Activated CD8-positive, alpha-beta T cell treated with anti-CD3 and anti-CD28 coated beads for 36 hours (primary cell): ENCODE measurements around the gene CRIP2. TPM values are rescaled to one million over a fixed set of nuclear protein-coding genes. Genes with fewer than 3 reads are reported as not detected.

Experiments used
- ATAC-seq: fragments of 200-7000 bp; cut with Tn5 transposase; one replicate; pipeline ENCODE4 v1.10.0; 2021; ENCODE audit warnings: mild to moderate bottlenecking, moderate library complexity
- CTCF ChIA-PET: fragments of 350-600 bp; sonication (Branson Sonifier 250); formaldehyde crosslinking; loops from one replicate; lab custom pipeline; 2021; ENCODE audit warnings: antibody characterized with exemption; lab: Charles Lee
- POLR2A ChIA-PET: fragments of 350-600 bp; sonication (Branson Sonifier 250); formaldehyde crosslinking; loops from one replicate; lab custom pipeline; 2021; ENCODE audit warnings: antibody characterized with exemption; lab: Charles Lee
- DNase-seq: peaks from one replicate; pipeline ENCODE4 v3.0.0-alpha.2; 2020
- H3K27ac Mint-ChIP-seq: one replicate; pipeline ENCODE4 v1.8.0; 2021; ENCODE audit warnings: mild to moderate bottlenecking, mixed read lengths
- H3K27me3 Mint-ChIP-seq: one replicate; pipeline ENCODE4 v1.8.0; 2021; ENCODE audit warnings: mixed read lengths
- H3K36me3 Mint-ChIP-seq: one replicate; pipeline ENCODE4 v1.8.0; 2021; ENCODE audit warnings: low read depth, mixed read lengths
- H3K4me1 Mint-ChIP-seq: one replicate; pipeline ENCODE4 v1.8.0; 2021; ENCODE audit warnings: low read depth, mixed read lengths
- H3K4me3 Mint-ChIP-seq: one replicate; pipeline ENCODE4 v1.8.0; 2021; ENCODE audit warnings: mild to moderate bottlenecking, moderate library complexity, mixed read lengths
- H3K9me3 Mint-ChIP-seq: one replicate; pipeline ENCODE4 v1.8.0; 2021; ENCODE audit warnings: mixed read lengths
- intact Hi-C: fragments of 100-400 bp; cut with micrococcal nuclease; formaldehyde crosslinking; loops from one replicate; pipeline ENCODE4 v1.10.0; 2022
- total RNA-seq, 2 experiments: library from RNA; stranded (reverse); gene quantifications; one replicate each; pipeline ENCODE4 v1.2.3, GENCODE V29; 2021
- TF ChIP-seq, protein P1 (sequence below): fragments of 200-600 bp; IDR thresholded peaks from one replicate; pipeline ENCODE4 v1.8.0; 2022; ENCODE audit warnings: antibody characterized with exemption, mild to moderate bottlenecking

Gene CRIP2
- total RNA-seq, 2 experiments from 2014 or later = 0.45 TPM; not detected in 1

- H3K9me3 Mint-ChIP-seq = no peaks in the 10 kb centered on the region
- ChIA-PET CTCF (interaction anchor here (1.3 kb wide), 1 partner anchor 40 kb away, joined by 3 read pairs; no protein-coding TSS in a partner anchor), POLR2A (no interaction called here)
- TF ChIP-seq, protein P1, sequence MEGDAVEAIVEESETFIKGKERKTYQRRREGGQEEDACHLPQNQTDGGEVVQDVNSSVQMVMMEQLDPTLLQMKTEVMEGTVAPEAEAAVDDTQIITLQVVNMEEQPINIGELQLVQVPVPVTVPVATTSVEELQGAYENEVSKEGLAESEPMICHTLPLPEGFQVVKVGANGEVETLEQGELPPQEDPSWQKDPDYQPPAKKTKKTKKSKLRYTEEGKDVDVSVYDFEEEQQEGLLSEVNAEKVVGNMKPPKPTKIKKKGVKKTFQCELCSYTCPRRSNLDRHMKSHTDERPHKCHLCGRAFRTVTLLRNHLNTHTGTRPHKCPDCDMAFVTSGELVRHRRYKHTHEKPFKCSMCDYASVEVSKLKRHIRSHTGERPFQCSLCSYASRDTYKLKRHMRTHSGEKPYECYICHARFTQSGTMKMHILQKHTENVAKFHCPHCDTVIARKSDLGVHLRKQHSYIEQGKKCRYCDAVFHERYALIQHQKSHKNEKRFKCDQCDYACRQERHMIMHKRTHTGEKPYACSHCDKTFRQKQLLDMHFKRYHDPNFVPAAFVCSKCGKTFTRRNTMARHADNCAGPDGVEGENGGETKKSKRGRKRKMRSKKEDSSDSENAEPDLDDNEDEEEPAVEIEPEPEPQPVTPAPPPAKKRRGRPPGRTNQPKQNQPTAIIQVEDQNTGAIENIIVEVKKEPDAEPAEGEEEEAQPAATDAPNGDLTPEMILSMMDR = no peak
- no peak overlapping the region for H3K4me3 Mint-ChIP-seq
- no peaks in the 10 kb centered on the region for H3K27me3 Mint-ChIP-seq
- no peak for DNase-seq
- H3K36me3 Mint-ChIP-seq = peaks cover 10% of the 10 kb centered on the region
- peaks cover 2% of the 10 kb centered on the region for H3K4me1 Mint-ChIP-seq
- intact Hi-C loops = no loop called here
- no peak overlapping the region for H3K27ac Mint-ChIP-seq
- no peak for ATAC-seq
Observed at GRCh38 chr14:105450123-105450505, 24.5 kb upstream of the CRIP2 start.

DNA sequence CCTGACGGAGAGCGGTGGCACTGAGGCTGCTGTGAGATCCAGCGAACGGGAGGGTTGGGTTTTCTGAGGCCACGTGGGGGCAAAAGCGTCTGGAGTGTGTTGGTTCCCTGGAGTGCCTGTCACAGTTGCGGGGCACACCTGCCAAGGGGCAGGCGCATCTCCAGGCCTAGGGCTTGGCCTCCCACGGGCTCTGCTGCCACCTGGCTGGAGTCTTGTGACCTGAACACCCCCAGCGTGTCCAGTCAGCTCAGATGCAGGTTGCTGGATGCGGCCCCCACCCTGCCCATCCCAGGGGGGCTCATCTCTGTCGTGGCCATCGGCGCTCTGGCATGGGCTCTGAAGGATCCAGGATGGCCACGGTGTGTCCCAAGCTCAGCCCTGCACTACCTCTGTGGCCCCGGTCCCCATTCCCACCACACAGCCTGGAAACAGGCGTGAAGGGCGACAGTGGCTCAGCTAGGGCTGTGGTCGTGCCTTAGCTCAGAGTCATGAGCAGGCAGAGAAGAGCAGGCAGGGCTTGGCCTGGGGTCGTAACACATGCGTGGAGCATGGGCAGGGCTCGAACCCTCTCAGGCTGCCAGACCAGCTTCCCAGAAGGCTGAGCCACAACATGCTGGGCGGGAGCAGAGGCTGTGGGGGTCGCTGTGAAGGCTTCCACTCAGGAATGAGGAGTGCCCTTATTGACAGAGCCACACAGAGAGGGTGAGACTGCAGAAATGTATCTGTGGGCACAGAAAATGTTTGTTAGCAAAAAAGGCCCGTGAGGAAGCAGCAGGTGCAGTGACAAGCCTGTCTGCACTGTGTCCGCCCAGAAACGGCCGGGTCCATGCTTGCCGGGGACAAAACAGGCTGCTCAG lies 23.5 kb upstream of the CRIP2 start:
- Mint-ChIP-seq H3K27me3 (no peaks in the 10 kb centered on the region), H3K4me3 (no peak overlapping the region), H3K4me1 (peaks cover 2% of the 10 kb centered on the region), H3K36me3 (peaks cover 16% of the 10 kb centered on the region), H3K9me3 (no peaks in the 10 kb centered on the region), H3K27ac (no peak overlapping the region)
- ChIA-PET CTCF (interaction anchor here (1.3 kb wide), 1 partner anchor 39 kb away, joined by 3 read pairs; no protein-coding TSS in a partner anchor), POLR2A (no interaction called here)
- intact Hi-C loops = no loop called here
- ATAC-seq (no peak), DNase-seq (no peak)
- TF ChIP-seq, protein P1 = no peak

DNA sequence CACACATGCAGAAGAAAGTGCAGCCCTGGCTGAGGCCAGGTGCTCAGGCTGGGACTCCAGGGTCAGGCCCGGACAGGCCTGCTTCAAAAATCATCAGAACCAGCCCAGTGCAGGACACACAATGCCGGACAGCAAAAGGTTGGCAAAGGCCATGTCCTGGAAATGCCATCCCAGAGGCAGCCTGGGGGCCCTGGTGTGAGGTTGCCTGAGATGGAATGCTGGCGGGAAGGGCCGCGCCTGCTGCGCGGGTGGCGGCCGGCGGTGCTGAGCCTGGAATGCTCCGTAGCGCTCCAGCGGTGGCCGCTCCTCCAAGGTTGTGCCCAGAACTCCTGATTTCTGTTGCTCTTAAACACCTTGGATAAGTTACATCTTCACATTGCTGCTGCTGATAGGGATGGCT lies 21.7 kb upstream of the CRIP2 start:
- no peak for DNase-seq
- TF ChIP-seq, protein P1 = no peak
- Mint-ChIP-seq H3K4me1 (peaks cover 2% of the 10 kb centered on the region), H3K27me3 (no peaks in the 10 kb centered on the region), H3K9me3 (no peaks in the 10 kb centered on the region), H3K27ac (no peak overlapping the region), H3K36me3 (peaks cover 16% of the 10 kb centered on the region), H3K4me3 (no peak overlapping the region)
- CTCF ChIA-PET = interaction anchor here (1.0 to 1.5 kb wide), 2 partner anchors 37 to 82 kb away, joined by 3 to 5 read pairs; no protein-coding TSS in a partner anchor
- no peak for ATAC-seq
- POLR2A ChIA-PET = no interaction called here
- intact Hi-C loops = no loop called here

GRCh38 chr14:105453847-105454246 lies 20.8 kb upstream of the CRIP2 start:
- intact Hi-C loops = no loop called here
- TF ChIP-seq, protein P1 = no peak
- CTCF ChIA-PET = interaction anchor here (1.0 to 1.5 kb wide), 2 partner anchors 27 to 83 kb away, joined by 3 to 5 read pairs; no protein-coding TSS in a partner anchor
- POLR2A ChIA-PET = no interaction called here
- no peak overlapping the region for H3K27ac Mint-ChIP-seq
- H3K4me3 Mint-ChIP-seq = no peak overlapping the region
- ATAC-seq (no peak), DNase-seq (no peak)
- H3K27me3 Mint-ChIP-seq = no peaks in the 10 kb centered on the region
- peaks cover 2% of the 10 kb centered on the region for H3K4me1 Mint-ChIP-seq
- no peaks in the 10 kb centered on the region for H3K9me3 Mint-ChIP-seq
- H3K36me3 Mint-ChIP-seq = peaks cover 16% of the 10 kb centered on the region

DNA sequence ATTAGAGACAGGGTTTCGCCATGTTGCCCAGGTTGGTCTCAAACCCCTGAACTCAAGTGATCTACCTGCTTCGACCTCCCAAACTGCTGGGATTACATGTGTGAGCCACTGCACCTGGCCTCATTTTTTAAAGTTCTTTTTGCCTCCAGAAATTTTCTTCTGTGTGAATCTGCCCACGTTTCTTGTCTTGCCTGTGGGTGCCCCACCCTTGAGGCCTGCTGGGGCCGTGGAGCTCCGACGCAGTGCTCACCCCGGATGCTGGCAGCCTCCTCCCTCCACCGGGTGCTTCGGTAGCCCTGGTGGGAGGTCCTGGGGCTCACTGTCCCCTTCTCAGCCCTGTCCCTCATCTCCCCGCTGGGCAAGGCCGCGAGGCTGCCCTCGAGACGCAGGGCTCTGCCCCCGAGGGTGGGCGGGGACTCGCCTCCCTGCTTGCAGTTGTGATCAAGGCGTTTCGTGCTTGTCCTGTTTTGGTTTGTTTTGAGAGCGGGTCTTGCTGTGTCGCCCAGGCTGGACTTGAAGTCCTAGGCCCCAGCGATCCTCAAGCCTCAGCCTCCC lies 19.5 kb upstream of the CRIP2 start:
- no peaks in the 10 kb centered on the region for H3K27me3 Mint-ChIP-seq
- ChIA-PET CTCF (no interaction called here), POLR2A (no interaction called here)
- ATAC-seq (no peak), DNase-seq (no peak)
- no peak overlapping the region for H3K27ac Mint-ChIP-seq
- H3K4me1 Mint-ChIP-seq = peaks cover 2% of the 10 kb centered on the region
- H3K9me3 Mint-ChIP-seq = no peaks in the 10 kb centered on the region
- H3K36me3 Mint-ChIP-seq = peaks cover 16% of the 10 kb centered on the region
- TF ChIP-seq, protein P1 = no peak
- intact Hi-C loops = no loop called here
- no peak overlapping the region for H3K4me3 Mint-ChIP-seq
